ENCODE measurements around the gene NKX2-4. TPM values are rescaled to one million over a fixed set of nuclear protein-coding genes. Genes with fewer than 3 reads are reported as not detected.
"Not testable (repeated sequence)": the region's sequence is repeated elsewhere in the genome, so short reads cannot be mapped to it uniquely, and the experiment has no call there.

NKX2-4 gene
- total RNA-seq, 1 donor from 2014 or later: not detected

GRCh38 chr20:21421601-21422236 lies 24.4 kb upstream of the NKX2-4 start:
- H3K36me3 ChIP-seq (ENCODE audit: control insufficient read depth in 3 of 3, insufficient read depth in 3 of 3, low read length in 3 of 3): no peaks in the 10 kb centered on the region
- H3K9ac ChIP-seq (ENCODE audit: low read depth in 1 of 3, low read length in 3 of 3): no peak overlapping the region
- H3K9me3 ChIP-seq (ENCODE audit: control insufficient read depth in 3 of 3, low read length in 3 of 3): peaks cover 0 to 2% (median 0%) of the 10 kb centered on the region in 3 donors
- no peak overlapping the region for H3K4me3 ChIP-seq (ENCODE audit: low read length in 3 of 3)
- no peak overlapping the region for H3K27ac ChIP-seq (ENCODE audit: low read depth, low read length)
- no peaks in the 10 kb centered on the region for H3K27me3 ChIP-seq (ENCODE audit: control insufficient read depth in 3 of 3, insufficient read depth in 3 of 3, low read length in 3 of 3)
- H3K4me1 ChIP-seq (ENCODE audit: control insufficient read depth in 3 of 3, insufficient read depth in 3 of 3, low read length in 3 of 3): no peaks in the 10 kb centered on the region

- not testable (repeated sequence) for H3K36me3 ChIP-seq (ENCODE audit: control insufficient read depth in 3 of 3, insufficient read depth in 3 of 3, low read length in 3 of 3); H3K4me3 ChIP-seq (ENCODE audit: low read length in 3 of 3); H3K9me3 ChIP-seq (ENCODE audit: control insufficient read depth in 3 of 3, low read length in 3 of 3); H3K27me3 ChIP-seq (ENCODE audit: control insufficient read depth in 3 of 3, insufficient read depth in 3 of 3, low read length in 3 of 3); H3K27ac ChIP-seq (ENCODE audit: low read depth, low read length); H3K4me1 ChIP-seq (ENCODE audit: control insufficient read depth in 3 of 3, insufficient read depth in 3 of 3, low read length in 3 of 3); H3K9ac ChIP-seq (ENCODE audit: low read depth in 1 of 3, low read length in 3 of 3)
These were observed 21.8 kb upstream of the NKX2-4 start for GRCh38 chr20:21419147-21419546.

GRCh38 chr20:21413996-21414395 lies 16.7 kb upstream of the NKX2-4 start:
- not testable (repeated sequence) for H3K36me3 ChIP-seq (ENCODE audit: control insufficient read depth in 3 of 3, insufficient read depth in 3 of 3, low read length in 3 of 3); H3K27ac ChIP-seq (ENCODE audit: low read depth, low read length); H3K4me3 ChIP-seq (ENCODE audit: low read length in 3 of 3); H3K4me1 ChIP-seq (ENCODE audit: control insufficient read depth in 3 of 3, insufficient read depth in 3 of 3, low read length in 3 of 3); H3K9me3 ChIP-seq (ENCODE audit: control insufficient read depth in 3 of 3, low read length in 3 of 3); H3K9ac ChIP-seq (ENCODE audit: low read depth in 1 of 3, low read length in 3 of 3)
- peaks cover 0 to 10% (median 4%) of the 10 kb centered on the region in 3 donors for H3K27me3 ChIP-seq (ENCODE audit: control insufficient read depth in 3 of 3, insufficient read depth in 3 of 3, low read length in 3 of 3)

- Histone ChIP-seq H3K4me1 (ENCODE audit: control insufficient read depth in 3 of 3, insufficient read depth in 3 of 3, low read length in 3 of 3) (no peaks in the 10 kb centered on the region), H3K9ac (ENCODE audit: low read depth in 1 of 3, low read length in 3 of 3) (no peak overlapping the region), H3K9me3 (ENCODE audit: control insufficient read depth in 3 of 3, low read length in 3 of 3) (peaks cover 0 to 4% (median 2%) of the 10 kb centered on the region in 3 donors), H3K27me3 (ENCODE audit: control insufficient read depth in 3 of 3, insufficient read depth in 3 of 3, low read length in 3 of 3) (peaks cover under 1 to 13% (median 4%) of the 10 kb centered on the region in 3 donors), H3K36me3 (ENCODE audit: control insufficient read depth in 3 of 3, insufficient read depth in 3 of 3, low read length in 3 of 3) (no peaks in the 10 kb centered on the region), H3K27ac (ENCODE audit: low read depth, low read length) (no peak overlapping the region), H3K4me3 (ENCODE audit: low read length in 3 of 3) (no peak overlapping the region)
These were observed 14.4 kb upstream of the NKX2-4 start for GRCh38 chr20:21411725-21412124.

GRCh38 chr20:21399005-21399475 lies 1.7 kb upstream of the NKX2-4 start:
- Histone ChIP-seq H3K4me3 (ENCODE audit: low read length in 3 of 3) (no peak overlapping the region), H3K27ac (ENCODE audit: low read depth, low read length) (no peak overlapping the region), H3K9me3 (ENCODE audit: control insufficient read depth in 3 of 3, low read length in 3 of 3) (peaks cover 0 to 2% (median 0%) of the 10 kb centered on the region in 3 donors), H3K9ac (ENCODE audit: low read depth in 1 of 3, low read length in 3 of 3) (no peak overlapping the region), H3K36me3 (ENCODE audit: control insufficient read depth in 3 of 3, insufficient read depth in 3 of 3, low read length in 3 of 3) (no peaks in the 10 kb centered on the region), H3K4me1 (ENCODE audit: control insufficient read depth in 3 of 3, insufficient read depth in 3 of 3, low read length in 3 of 3) (peaks cover 0 to 6% (median 0%) of the 10 kb centered on the region in 3 donors), H3K27me3 (ENCODE audit: control insufficient read depth in 3 of 3, insufficient read depth in 3 of 3, low read length in 3 of 3) (peaks cover 46 to 71% (median 55%) of the 10 kb centered on the region in 3 donors)

GRCh38 chr20:21398109-21399004 lies 1.0 kb upstream of the NKX2-4 start:
- Histone ChIP-seq H3K4me3 (ENCODE audit: low read length in 3 of 3) (no peak overlapping the region), H3K4me1 (ENCODE audit: control insufficient read depth in 3 of 3, insufficient read depth in 3 of 3, low read length in 3 of 3) (peaks cover 0 to 6% (median 0%) of the 10 kb centered on the region in 3 donors), H3K27me3 (ENCODE audit: control insufficient read depth in 3 of 3, insufficient read depth in 3 of 3, low read length in 3 of 3) (peaks cover 49 to 77% (median 56%) of the 10 kb centered on the region in 3 donors), H3K36me3 (ENCODE audit: control insufficient read depth in 3 of 3, insufficient read depth in 3 of 3, low read length in 3 of 3) (no peaks in the 10 kb centered on the region), H3K27ac (ENCODE audit: low read depth, low read length) (no peak overlapping the region), H3K9me3 (ENCODE audit: control insufficient read depth in 3 of 3, low read length in 3 of 3) (peaks cover 0 to 2% (median 0%) of the 10 kb centered on the region in 3 donors), H3K9ac (ENCODE audit: low read depth in 1 of 3, low read length in 3 of 3) (no peak overlapping the region)

- Histone ChIP-seq H3K9me3 (ENCODE audit: control insufficient read depth in 3 of 3, low read length in 3 of 3) (peaks cover 0 to 2% (median 0%) of the 10 kb centered on the region in 3 donors), H3K9ac (ENCODE audit: low read depth in 1 of 3, low read length in 3 of 3) (no peak overlapping the region), H3K27ac (ENCODE audit: low read depth, low read length) (no peak overlapping the region), H3K4me1 (ENCODE audit: control insufficient read depth in 3 of 3, insufficient read depth in 3 of 3, low read length in 3 of 3) (peaks cover 0 to 6% (median 0%) of the 10 kb centered on the region in 3 donors), H3K36me3 (ENCODE audit: control insufficient read depth in 3 of 3, insufficient read depth in 3 of 3, low read length in 3 of 3) (no peaks in the 10 kb centered on the region), H3K4me3 (ENCODE audit: low read length in 3 of 3) (no peak overlapping the region), H3K27me3 (ENCODE audit: control insufficient read depth in 3 of 3, insufficient read depth in 3 of 3, low read length in 3 of 3) (peaks cover 61 to 77% (median 67%) of the 10 kb centered on the region in 3 donors)
These were observed 556 bp downstream of the NKX2-4 start for GRCh38 chr20:21396599-21397340.

GRCh38 chr20:21395666-21396598 lies 1.4 kb downstream of the NKX2-4 start:
- peaks cover 62 to 76% (median 67%) of the 10 kb centered on the region in 3 donors for H3K27me3 ChIP-seq (ENCODE audit: control insufficient read depth in 3 of 3, insufficient read depth in 3 of 3, low read length in 3 of 3)
- H3K9me3 ChIP-seq (ENCODE audit: control insufficient read depth in 3 of 3, low read length in 3 of 3): peaks cover 0 to 2% (median 0%) of the 10 kb centered on the region in 3 donors
- peaks cover 0 to 6% (median 0%) of the 10 kb centered on the region in 3 donors for H3K4me1 ChIP-seq (ENCODE audit: control insufficient read depth in 3 of 3, insufficient read depth in 3 of 3, low read length in 3 of 3)
- H3K27ac ChIP-seq (ENCODE audit: low read depth, low read length): no peak overlapping the region
- no peaks in the 10 kb centered on the region for H3K36me3 ChIP-seq (ENCODE audit: control insufficient read depth in 3 of 3, insufficient read depth in 3 of 3, low read length in 3 of 3)
- no peak overlapping the region for H3K4me3 ChIP-seq (ENCODE audit: low read length in 3 of 3)
- no peak overlapping the region for H3K9ac ChIP-seq (ENCODE audit: low read depth in 1 of 3, low read length in 3 of 3)
